ENCODE data around the gene GASK1A.
"Not testable (repeated sequence)": the region's sequence is repeated elsewhere in the genome, so short reads cannot be mapped to it uniquely, and the experiment has no call there.

Gene GASK1A

GRCh38 chr3:43055393-43055792 lies 76.3 kb downstream of the GASK1A start:
- DNase-seq (ENCODE audit: low read depth, low spot score), result no peak
- H3K27ac ChIP-seq, result no peak overlapping the region

- no peak for DNase-seq (ENCODE audit: low read depth, low spot score)
- H3K27ac ChIP-seq, result no peak overlapping the region
These were observed 77.0 kb downstream of the GASK1A start for GRCh38 chr3:43055806-43056770.

- DNase-seq (ENCODE audit: low read depth, low spot score), result no peak
- no peak overlapping the region for H3K27ac ChIP-seq
These were observed 80.3 kb downstream of the GASK1A start for GRCh38 chr3:43059456-43059855.

- no peak for DNase-seq (ENCODE audit: low read depth, low spot score)
- H3K27ac ChIP-seq, result no peak overlapping the region
These were observed 82.2 kb downstream of the GASK1A start for GRCh38 chr3:43061101-43061895.

- no peak for DNase-seq (ENCODE audit: low read depth, low spot score)
- no peak overlapping the region for H3K27ac ChIP-seq
These were observed 83.0 kb downstream of the GASK1A start for GRCh38 chr3:43062040-43062563.

GRCh38 chr3:43062564-43063040 lies 83.5 kb downstream of the GASK1A start:
- no peak overlapping the region for H3K27ac ChIP-seq
- no peak for DNase-seq (ENCODE audit: low read depth, low spot score)

- DNase-seq (ENCODE audit: low read depth, low spot score), result no peak
- no peak overlapping the region for H3K27ac ChIP-seq
These were observed 84.0 kb downstream of the GASK1A start for GRCh38 chr3:43063114-43063513.

GRCh38 chr3:43070670-43071069 lies 91.6 kb downstream of the GASK1A start:
- not testable (repeated sequence) for H3K27ac ChIP-seq; DNase-seq (ENCODE audit: low read depth, low spot score)

- no peak overlapping the region for H3K27ac ChIP-seq
- DNase-seq (ENCODE audit: low read depth, low spot score), result no peak
These were observed 92.3 kb downstream of the GASK1A start for GRCh38 chr3:43071313-43071893.

- DNase-seq (ENCODE audit: low read depth, low spot score), result no peak
- no peak overlapping the region for H3K27ac ChIP-seq
These were observed 93.2 kb downstream of the GASK1A start for GRCh38 chr3:43072361-43072760.

- DNase-seq (ENCODE audit: low read depth, low spot score), result no peak
- H3K27ac ChIP-seq, result no peak overlapping the region
These were observed 94.2 kb downstream of the GASK1A start for GRCh38 chr3:43073116-43073835.

- no peak overlapping the region for H3K27ac ChIP-seq
- DNase-seq (ENCODE audit: low read depth, low spot score), result no peak
These were observed 94.7 kb downstream of the GASK1A start for GRCh38 chr3:43073836-43074220.

GRCh38 chr3:43074482-43074881 lies 95.4 kb downstream of the GASK1A start:
- DNase-seq (ENCODE audit: low read depth, low spot score), result no peak

GRCh38 chr3:43074901-43075689 lies 96.0 kb downstream of the GASK1A start:
- no peak for DNase-seq (ENCODE audit: low read depth, low spot score)
- H3K27ac ChIP-seq, result no peak overlapping the region

More at GRCh38 chr3:43074482-43074881, 95.4 kb downstream of the GASK1A start:
- H3K27ac ChIP-seq, result no peak overlapping the region

- DNase-seq (ENCODE audit: low read depth, low spot score), result no peak
- no peak overlapping the region for H3K27ac ChIP-seq
These were observed 97.0 kb downstream of the GASK1A start for GRCh38 chr3:43075904-43076661.

GRCh38 chr3:43076857-43077256 lies 97.7 kb downstream of the GASK1A start:
- no peak for DNase-seq (ENCODE audit: low read depth, low spot score)
- no peak overlapping the region for H3K27ac ChIP-seq

- DNase-seq (ENCODE audit: low read depth, low spot score), result no peak
- H3K27ac ChIP-seq, result no peak overlapping the region
These were observed 98.2 kb downstream of the GASK1A start for GRCh38 chr3:43077261-43077660.

GRCh38 chr3:43077707-43078106 lies 98.6 kb downstream of the GASK1A start:
- H3K27ac ChIP-seq, result no peak overlapping the region
- no peak for DNase-seq (ENCODE audit: low read depth, low spot score)
